Activated naive CD8-positive, alpha-beta T cell treated with anti-CD3 and anti-CD28 coated beads, Interleukin-2, amount 10 ng/mL, durations not matched to agents 7 days and 5 days (primary cell): ENCODE measurements around the gene PALM. TPM values are rescaled to one million over a fixed set of nuclear protein-coding genes. Genes with fewer than 3 reads are reported as not detected.

ENCODE experiments used
- ATAC-seq: fragments of 150-1000 bp; cut with Tn5 transposase; one replicate; pipeline ENCODE4 v1.10.0; 2021; ENCODE audit warnings: low read depth, moderate library complexity
- POLR2A ChIA-PET: fragments of 350-600 bp; sonication (Branson Sonifier 250); formaldehyde crosslinking; loops from one replicate; lab custom pipeline; 2021; ENCODE audit warnings: antibody characterized with exemption; lab: Charles Lee
- DNase-seq: peaks from one replicate; pipeline ENCODE4 v3.0.0; 2021
- H3K27ac Mint-ChIP-seq: one replicate; pipeline ENCODE4 v1.8.0; 2022; ENCODE audit warnings: mild to moderate bottlenecking, mixed read lengths
- H3K27me3 Mint-ChIP-seq: one replicate; pipeline ENCODE4 v1.8.0; 2022; ENCODE audit warnings: mild to moderate bottlenecking, moderate library complexity, mixed read lengths
- H3K36me3 Mint-ChIP-seq: one replicate; pipeline ENCODE4 v1.8.0; 2021; ENCODE audit warnings: mild to moderate bottlenecking, mixed read lengths
- H3K4me1 Mint-ChIP-seq: one replicate; pipeline ENCODE4 v1.8.0; 2021; ENCODE audit warnings: mixed read lengths
- H3K4me3 Mint-ChIP-seq: one replicate; pipeline ENCODE4 v1.8.0; 2022; ENCODE audit warnings: mild to moderate bottlenecking, moderate library complexity, mixed read lengths
- H3K9me3 Mint-ChIP-seq: one replicate; pipeline ENCODE4 v1.8.0; 2021; ENCODE audit warnings: mixed read lengths
- total RNA-seq, 2 experiments: library from RNA; stranded (reverse); gene quantifications; one replicate each; pipeline ENCODE4 v1.2.3, GENCODE V29; 2021

The PALM gene
- total RNA-seq, 2 experiments from 2014 or later, result not detected

- H3K36me3 Mint-ChIP-seq, result no peaks in the 10 kb centered on the region
- H3K4me3 Mint-ChIP-seq, result no peak overlapping the region
- no peak overlapping the region for H3K27ac Mint-ChIP-seq
- no peaks in the 10 kb centered on the region for H3K9me3 Mint-ChIP-seq
- DNase-seq (no peak), ATAC-seq (no peak)
- peaks cover 4% of the 10 kb centered on the region for H3K4me1 Mint-ChIP-seq
- no peaks in the 10 kb centered on the region for H3K27me3 Mint-ChIP-seq
- POLR2A ChIA-PET, result no interaction called here
Measured at GRCh38 chr19:787536-787935, 78.8 kb downstream of the PALM start.

GRCh38 chr19:788686-788982, 79.9 kb downstream of the PALM start:
- no peaks in the 10 kb centered on the region for H3K9me3 Mint-ChIP-seq
- POLR2A ChIA-PET, result no interaction called here
- no peaks in the 10 kb centered on the region for H3K27me3 Mint-ChIP-seq
- ATAC-seq (no peak), DNase-seq (no peak)
- H3K36me3 Mint-ChIP-seq, result no peaks in the 10 kb centered on the region
- no peak overlapping the region for H3K4me3 Mint-ChIP-seq
- peak overlapping the region; percentile 74 for H3K27ac Mint-ChIP-seq
- peaks cover 4% of the 10 kb centered on the region for H3K4me1 Mint-ChIP-seq

DNA sequence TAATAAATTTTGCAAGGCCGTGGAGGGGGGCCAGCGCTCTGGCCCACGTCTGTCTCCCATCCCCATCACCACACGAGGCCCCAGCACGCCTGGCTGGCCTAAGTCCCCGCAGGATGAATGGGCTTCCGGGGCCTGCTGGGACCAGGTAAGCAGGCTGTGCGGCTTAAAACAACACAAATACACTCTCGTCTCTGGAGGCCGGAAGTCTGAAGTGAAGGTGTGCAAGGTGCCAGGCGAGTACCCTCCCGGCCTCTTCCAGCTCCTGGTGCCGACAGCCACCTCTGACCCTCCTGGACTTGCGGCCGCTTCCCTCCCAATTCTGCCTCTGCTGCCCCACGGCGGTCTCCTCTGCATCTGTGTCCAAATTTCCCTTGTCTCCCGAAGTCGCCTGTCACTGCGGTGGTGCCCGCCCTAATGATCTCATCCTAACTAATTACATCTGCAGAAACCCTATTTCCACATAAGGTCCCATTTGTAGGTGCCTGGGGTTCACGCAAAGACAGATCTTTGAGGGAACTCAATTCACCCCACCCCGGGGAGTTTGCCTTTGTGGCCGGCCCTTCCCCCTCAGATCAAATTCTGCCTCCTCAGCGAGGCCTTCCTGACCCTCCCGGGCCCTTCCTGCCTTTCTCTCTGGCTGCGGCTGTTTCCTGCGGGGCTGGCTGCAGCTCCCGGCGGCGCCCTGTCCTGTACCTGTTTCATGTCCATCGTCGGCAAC, 80.4 kb downstream of the PALM start:
- DNase-seq, result no peak

DNA sequence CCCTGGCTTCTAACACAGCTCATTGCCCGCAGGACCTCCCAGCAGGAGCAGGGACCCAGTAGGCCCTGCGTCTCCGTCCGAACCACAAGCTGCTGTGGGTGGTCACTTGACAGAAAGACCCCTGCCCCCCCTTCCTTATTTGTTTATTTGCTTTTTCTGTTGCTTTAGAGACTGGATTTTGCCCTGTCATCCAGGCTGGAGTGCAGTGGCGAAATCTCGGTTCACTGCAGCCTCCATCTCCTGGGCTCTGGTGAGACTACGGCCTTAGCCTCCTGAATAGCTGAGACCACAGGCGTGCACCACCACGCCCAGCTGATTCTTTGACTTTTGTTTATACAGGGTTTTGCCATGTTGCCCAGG, 80.9 kb downstream of the PALM start:
- no peaks in the 10 kb centered on the region for H3K36me3 Mint-ChIP-seq
- DNase-seq (no peak), ATAC-seq (no peak)
- POLR2A ChIA-PET, result interaction anchor here (0.6 kb wide), 1 partner anchor 8 kb away, joined by 3 read pairs; no protein-coding TSS in a partner anchor
- no peak overlapping the region for H3K4me3 Mint-ChIP-seq
- no peaks in the 10 kb centered on the region for H3K9me3 Mint-ChIP-seq
- H3K4me1 Mint-ChIP-seq, result peaks cover 4% of the 10 kb centered on the region
- H3K27ac Mint-ChIP-seq, result peak overlapping the region; percentile 65
- H3K27me3 Mint-ChIP-seq, result no peaks in the 10 kb centered on the region

More for the DNA sequence above, 80.4 kb downstream of the PALM start:
- H3K9me3 Mint-ChIP-seq, result no peaks in the 10 kb centered on the region
- no peaks in the 10 kb centered on the region for H3K27me3 Mint-ChIP-seq
- ATAC-seq, result peak; percentile 45
- H3K36me3 Mint-ChIP-seq, result no peaks in the 10 kb centered on the region
- POLR2A ChIA-PET, result interaction anchor here (0.6 kb wide), 1 partner anchor 9 kb away, joined by 3 read pairs; no protein-coding TSS in a partner anchor
- no peak overlapping the region for H3K4me3 Mint-ChIP-seq
- peaks cover 4% of the 10 kb centered on the region for H3K4me1 Mint-ChIP-seq
- peak overlapping the region; percentile 74 for H3K27ac Mint-ChIP-seq

GRCh38 chr19:791007-791566, 82.4 kb downstream of the PALM start:
- no peak overlapping the region for H3K4me3 Mint-ChIP-seq
- H3K4me1 Mint-ChIP-seq, result peaks cover 4% of the 10 kb centered on the region
- DNase-seq (no peak), ATAC-seq (no peak)
- H3K36me3 Mint-ChIP-seq, result no peaks in the 10 kb centered on the region
- H3K9me3 Mint-ChIP-seq, result no peaks in the 10 kb centered on the region
- POLR2A ChIA-PET, result no interaction called here
- H3K27ac Mint-ChIP-seq, result no peak overlapping the region
- H3K27me3 Mint-ChIP-seq, result no peaks in the 10 kb centered on the region

DNA sequence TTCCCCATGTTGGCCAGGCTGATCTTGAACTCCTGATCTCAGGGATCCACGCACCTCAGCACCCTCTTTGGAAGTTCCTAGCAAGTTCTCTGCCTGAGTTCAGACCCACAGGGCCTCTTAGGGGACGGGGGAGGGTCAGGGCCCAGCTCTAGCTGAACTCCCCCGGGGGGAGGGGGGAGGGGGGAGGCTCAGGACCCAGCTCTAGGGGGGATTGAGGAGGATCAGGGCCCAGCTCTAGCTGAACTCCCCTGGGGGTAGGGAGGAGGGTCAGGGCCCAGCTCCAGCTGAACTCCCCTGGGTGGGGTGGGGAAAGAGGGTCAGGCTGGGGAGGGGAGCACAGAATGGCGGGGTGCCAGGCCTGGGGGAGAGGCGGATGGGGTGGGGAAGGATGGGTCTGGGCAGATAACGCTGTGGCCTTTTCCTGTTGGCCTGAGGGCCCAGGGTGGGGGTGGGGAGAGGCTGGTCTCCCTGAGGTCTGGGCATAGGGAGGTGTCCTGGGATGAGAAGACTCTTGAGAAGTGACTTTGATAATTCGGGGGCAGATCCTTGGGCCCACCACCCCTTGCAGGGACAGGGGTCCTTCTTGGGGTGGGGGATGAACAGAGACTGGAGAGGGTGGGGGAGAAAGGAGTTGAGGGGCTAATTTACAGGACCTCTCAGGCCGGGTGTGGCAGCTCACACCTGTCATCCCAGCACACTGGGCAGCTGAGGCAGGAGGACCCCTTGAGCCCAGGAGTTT, 83.0 kb downstream of the PALM start:
- no peak overlapping the region for H3K27ac Mint-ChIP-seq
- peaks cover 5% of the 10 kb centered on the region for H3K4me1 Mint-ChIP-seq
- ATAC-seq, result no peak
- no peaks in the 10 kb centered on the region for H3K27me3 Mint-ChIP-seq
- no peak overlapping the region for H3K4me3 Mint-ChIP-seq
- H3K9me3 Mint-ChIP-seq, result no peaks in the 10 kb centered on the region
- no peaks in the 10 kb centered on the region for H3K36me3 Mint-ChIP-seq
- DNase-seq, result no peak
- POLR2A ChIA-PET, result no interaction called here

GRCh38 chr19:792306-792885, 83.7 kb downstream of the PALM start:
- peaks cover 6% of the 10 kb centered on the region for H3K4me1 Mint-ChIP-seq
- ATAC-seq (no peak), DNase-seq (no peak)
- POLR2A ChIA-PET, result no interaction called here
- no peak overlapping the region for H3K4me3 Mint-ChIP-seq
- no peaks in the 10 kb centered on the region for H3K36me3 Mint-ChIP-seq
- no peaks in the 10 kb centered on the region for H3K9me3 Mint-ChIP-seq
- no peak overlapping the region for H3K27ac Mint-ChIP-seq
- H3K27me3 Mint-ChIP-seq, result no peaks in the 10 kb centered on the region

GRCh38 chr19:793806-794205, 85.1 kb downstream of the PALM start:
- peaks cover 5% of the 10 kb centered on the region for H3K4me1 Mint-ChIP-seq
- H3K4me3 Mint-ChIP-seq, result no peak overlapping the region
- no peak for DNase-seq
- H3K27ac Mint-ChIP-seq, result no peak overlapping the region
- H3K27me3 Mint-ChIP-seq, result no peaks in the 10 kb centered on the region
- POLR2A ChIA-PET, result no interaction called here
- H3K36me3 Mint-ChIP-seq, result peaks cover 3% of the 10 kb centered on the region
- no peak for ATAC-seq
- H3K9me3 Mint-ChIP-seq, result no peaks in the 10 kb centered on the region

- no peak for DNase-seq
- H3K4me3 Mint-ChIP-seq, result no peak overlapping the region
Measured at GRCh38 chr19:795073-795611, 86.4 kb downstream of the PALM start.

GRCh38 chr19:795691-796581, 87.2 kb downstream of the PALM start:
- DNase-seq, result no peak

More at GRCh38 chr19:795073-795611, 86.4 kb downstream of the PALM start:
- H3K27me3 Mint-ChIP-seq, result no peaks in the 10 kb centered on the region
- H3K4me1 Mint-ChIP-seq, result peaks cover 12% of the 10 kb centered on the region
- H3K27ac Mint-ChIP-seq, result no peak overlapping the region
- ATAC-seq, result no peak
- H3K9me3 Mint-ChIP-seq, result no peaks in the 10 kb centered on the region
- POLR2A ChIA-PET, result no interaction called here
- H3K36me3 Mint-ChIP-seq, result peaks cover 15% of the 10 kb centered on the region

DNA sequence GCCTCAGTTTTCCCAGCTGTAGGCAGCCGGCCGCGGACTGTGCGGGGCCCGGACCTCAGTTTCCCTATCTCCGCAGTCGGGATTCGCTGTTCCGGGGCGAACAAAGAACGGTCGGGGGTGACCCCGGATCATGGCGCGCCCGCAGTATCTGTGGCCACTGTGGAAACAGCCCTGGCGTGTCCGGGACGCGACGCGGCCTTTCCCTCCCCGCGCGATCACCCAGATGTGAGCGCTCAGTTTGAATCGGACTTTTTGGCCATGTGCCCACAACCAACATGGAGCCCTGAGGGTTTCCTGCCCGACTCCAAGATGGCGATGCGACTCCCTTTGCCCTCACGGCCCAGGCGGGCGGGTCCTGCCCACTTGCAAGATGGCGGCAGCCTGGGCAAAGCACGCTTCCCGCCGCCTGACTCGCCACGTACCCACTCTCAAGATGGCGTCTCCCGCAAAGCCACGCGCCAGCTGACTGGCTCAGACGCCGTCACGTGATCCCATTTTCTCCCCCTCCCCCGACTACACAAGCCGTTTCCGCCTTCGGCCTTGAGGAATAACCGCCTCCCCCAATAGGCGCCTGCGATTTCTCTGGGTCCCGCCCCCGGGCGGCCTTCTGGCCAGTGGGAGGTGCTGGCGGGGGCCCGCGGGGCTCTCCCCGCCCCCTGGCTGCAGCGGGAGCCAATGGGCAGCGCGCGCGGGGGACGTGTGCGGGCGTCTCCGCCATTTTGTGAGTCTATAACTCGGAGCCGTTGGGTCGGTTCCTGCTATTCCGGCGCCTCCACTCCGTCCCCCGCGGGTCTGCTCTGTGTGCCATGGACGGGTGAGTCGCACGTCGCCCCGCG, 88.2 kb downstream of the PALM start, which contains the start of gene PTBP1:
Gene PTBP1 (plus strand): TSS at position 761 of the 836 bp plus-strand sequence. CDS start 46 bp downstream, at position 807.
- Mint-ChIP-seq H3K4me1 (peaks cover 24% of the 10 kb centered on the region), H3K27me3 (no peaks in the 10 kb centered on the region), H3K4me3 (peak within 1 kb of the TSS; percentile 92), H3K27ac (peak within 1 kb of the TSS; percentile 89), H3K9me3 (no peaks in the 10 kb centered on the region), H3K36me3 (peaks cover 19% of the 10 kb centered on the region)
- POLR2A ChIA-PET, result interaction anchor here (0.7 to 1.2 kb wide), 5 partner anchors 116 to 472 kb away, joined by 3 to 5 read pairs (median 3); partner anchors contain the start of gene TPGS1
- ATAC-seq (peak; percentile 81), DNase-seq (peak; percentile 99)

More at GRCh38 chr19:795691-796581, 87.2 kb downstream of the PALM start:
- no peaks in the 10 kb centered on the region for H3K9me3 Mint-ChIP-seq
- peaks cover 19% of the 10 kb centered on the region for H3K36me3 Mint-ChIP-seq
- POLR2A ChIA-PET, result interaction anchor here (1.0 to 1.2 kb wide), 2 partner anchors 115 to 473 kb away, joined by 3 read pairs; no protein-coding TSS in a partner anchor
- H3K27me3 Mint-ChIP-seq, result no peaks in the 10 kb centered on the region
- ATAC-seq, result no peak
- peaks cover 18% of the 10 kb centered on the region for H3K4me1 Mint-ChIP-seq
- no peak overlapping the region for H3K27ac Mint-ChIP-seq
- H3K4me3 Mint-ChIP-seq, result peak overlapping the region; percentile 90
